Lower lobe of right lung (tissue), 2 donors: ENCODE results near the gene ZFYVE28. TPM values are rescaled to one million over a fixed set of nuclear protein-coding genes. Genes with fewer than 3 reads are reported as not detected.

Experiments used
- ATAC-seq, 2 donors: fragments of 200-7000 bp; cut with Tn5 transposase; one replicate each; pipeline ENCODE4 v1.9.1; 2020 to 2022; ENCODE audit warnings: mild to moderate bottlenecking in 2 of 2, moderate library complexity in 2 of 2
- DNase-seq: peaks from one replicate; pipeline ENCODE4 v3.0.0-alpha.2; 2020
- H3K27ac ChIP-seq: fragments of 200-600 bp; one replicate; pipeline ENCODE4 v1.8.0; 2022
- H3K27me3 ChIP-seq: fragments of 200-600 bp; one replicate; pipeline ENCODE4 v1.8.0; 2022; ENCODE audit warnings: low read depth
- H3K36me3 ChIP-seq: fragments of 200-600 bp; one replicate; pipeline ENCODE4 v1.8.0; 2022; ENCODE audit warnings: mild to moderate bottlenecking
- H3K4me1 ChIP-seq: fragments of 200-600 bp; one replicate; pipeline ENCODE4 v1.8.0; 2022
- H3K4me3 ChIP-seq: fragments of 200-600 bp; one replicate; pipeline ENCODE4 v1.8.0; 2022; ENCODE audit warnings: mild to moderate bottlenecking
- H3K9me3 ChIP-seq: fragments of 200-600 bp; one replicate; pipeline ENCODE4 v1.8.0; 2022
- intact Hi-C: fragments of 100-400 bp; cut with DNase I; formaldehyde crosslinking; loops from one replicate; pipeline ENCODE4 v1.11.0; 2022
- total RNA-seq: library from RNA; stranded (reverse); fragmentation: NEBNext Ultra II Directional; extraction: Animal tissue kit (Norgen Biotek cat#: 25700); gene quantifications from one replicate; pipeline ENCODE4 v1.2.1, GENCODE V29; 2021
- TF ChIP-seq, protein P1 (sequence below): fragments of 200-600 bp; IDR thresholded peaks from one replicate; pipeline ENCODE4 v1.8.0; 2022; ENCODE audit warnings: antibody characterized with exemption, mild to moderate bottlenecking
- donor health status: DM: no; HTN: yes; CAD: no; lungs with severe emphysema.

The ZFYVE28 gene
- total RNA-seq, 1 donor from 2014 or later, result 12.9 TPM

DNA sequence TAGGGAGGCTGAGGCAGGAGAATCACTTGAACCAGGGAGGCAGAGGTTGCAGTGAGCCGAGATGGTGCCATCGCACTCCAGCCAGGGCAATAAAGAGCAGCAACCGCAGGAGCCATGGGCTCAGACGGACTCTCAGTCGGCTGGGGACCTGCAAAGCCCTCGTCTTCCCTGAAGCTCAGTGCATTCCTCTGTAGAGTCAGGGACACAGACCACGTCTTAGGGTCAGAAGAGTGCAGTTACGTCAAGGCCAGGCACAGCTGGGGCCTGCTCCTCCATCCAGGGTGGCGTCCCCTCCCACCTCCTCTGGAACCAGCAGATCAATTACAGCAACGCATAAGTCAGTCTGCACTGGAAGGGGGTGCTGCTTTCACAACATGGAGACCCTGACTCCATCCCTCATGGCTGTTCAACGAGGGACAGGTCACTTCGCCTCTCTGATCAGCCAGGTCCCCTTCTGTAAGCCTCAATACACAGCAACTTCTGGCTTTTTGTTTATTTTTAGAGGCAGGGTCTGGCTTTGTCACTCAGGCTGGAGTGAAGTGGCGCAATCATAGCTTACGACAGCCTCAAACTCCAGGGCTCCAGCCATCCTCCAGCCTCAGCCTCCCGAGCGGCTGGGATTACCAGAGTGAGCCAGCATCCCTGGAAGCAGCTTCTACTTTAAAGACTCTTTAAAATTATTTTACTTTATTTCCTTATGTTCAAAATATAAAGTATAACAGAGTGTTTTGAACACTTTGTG, 76.4 kb downstream of the ZFYVE28 start:
- ATAC-seq (no peak), DNase-seq (peak; percentile 24)
- no peaks in the 10 kb centered on the region for H3K4me1 ChIP-seq
- TF ChIP-seq, protein P1, sequence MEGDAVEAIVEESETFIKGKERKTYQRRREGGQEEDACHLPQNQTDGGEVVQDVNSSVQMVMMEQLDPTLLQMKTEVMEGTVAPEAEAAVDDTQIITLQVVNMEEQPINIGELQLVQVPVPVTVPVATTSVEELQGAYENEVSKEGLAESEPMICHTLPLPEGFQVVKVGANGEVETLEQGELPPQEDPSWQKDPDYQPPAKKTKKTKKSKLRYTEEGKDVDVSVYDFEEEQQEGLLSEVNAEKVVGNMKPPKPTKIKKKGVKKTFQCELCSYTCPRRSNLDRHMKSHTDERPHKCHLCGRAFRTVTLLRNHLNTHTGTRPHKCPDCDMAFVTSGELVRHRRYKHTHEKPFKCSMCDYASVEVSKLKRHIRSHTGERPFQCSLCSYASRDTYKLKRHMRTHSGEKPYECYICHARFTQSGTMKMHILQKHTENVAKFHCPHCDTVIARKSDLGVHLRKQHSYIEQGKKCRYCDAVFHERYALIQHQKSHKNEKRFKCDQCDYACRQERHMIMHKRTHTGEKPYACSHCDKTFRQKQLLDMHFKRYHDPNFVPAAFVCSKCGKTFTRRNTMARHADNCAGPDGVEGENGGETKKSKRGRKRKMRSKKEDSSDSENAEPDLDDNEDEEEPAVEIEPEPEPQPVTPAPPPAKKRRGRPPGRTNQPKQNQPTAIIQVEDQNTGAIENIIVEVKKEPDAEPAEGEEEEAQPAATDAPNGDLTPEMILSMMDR, result no peak
- H3K27ac ChIP-seq, result no peak overlapping the region
- intact Hi-C loops, result no loop called here
- H3K27me3 ChIP-seq, result no peaks in the 10 kb centered on the region
- H3K9me3 ChIP-seq, result no peaks in the 10 kb centered on the region
- no peaks in the 10 kb centered on the region for H3K36me3 ChIP-seq
- H3K4me3 ChIP-seq, result no peak overlapping the region

DNA sequence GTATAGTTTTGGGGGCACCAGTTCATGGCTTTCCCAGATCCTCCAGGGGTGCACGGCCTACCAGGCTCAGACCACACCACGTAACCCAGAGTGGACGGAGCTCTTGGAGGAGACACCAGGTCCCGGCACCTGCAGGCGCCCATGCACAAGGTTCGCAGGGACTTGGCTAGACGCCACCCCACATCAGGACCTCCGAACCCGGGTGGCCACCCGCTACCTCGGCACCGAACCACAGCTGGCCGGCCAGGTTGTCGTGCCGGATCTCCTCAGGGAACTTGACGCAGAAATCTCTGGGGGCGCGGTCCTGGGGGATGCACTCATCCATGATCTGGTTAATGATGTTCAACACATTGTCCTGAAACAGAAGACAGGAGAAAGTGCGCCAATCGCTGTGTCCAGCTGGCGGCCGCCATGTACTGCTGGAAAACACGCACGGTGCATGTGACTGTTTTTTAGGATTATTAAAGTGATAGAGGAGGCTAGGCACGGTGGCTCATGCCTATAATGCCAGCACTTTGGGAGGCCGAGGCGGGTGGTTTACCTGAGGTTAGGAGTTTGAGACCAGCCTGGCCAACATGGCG, 77.1 kb downstream of the ZFYVE28 start:
- intact Hi-C loops, result no loop called here
- DNase-seq, result no peak
- TF ChIP-seq, protein P1, result no peak

DNA sequence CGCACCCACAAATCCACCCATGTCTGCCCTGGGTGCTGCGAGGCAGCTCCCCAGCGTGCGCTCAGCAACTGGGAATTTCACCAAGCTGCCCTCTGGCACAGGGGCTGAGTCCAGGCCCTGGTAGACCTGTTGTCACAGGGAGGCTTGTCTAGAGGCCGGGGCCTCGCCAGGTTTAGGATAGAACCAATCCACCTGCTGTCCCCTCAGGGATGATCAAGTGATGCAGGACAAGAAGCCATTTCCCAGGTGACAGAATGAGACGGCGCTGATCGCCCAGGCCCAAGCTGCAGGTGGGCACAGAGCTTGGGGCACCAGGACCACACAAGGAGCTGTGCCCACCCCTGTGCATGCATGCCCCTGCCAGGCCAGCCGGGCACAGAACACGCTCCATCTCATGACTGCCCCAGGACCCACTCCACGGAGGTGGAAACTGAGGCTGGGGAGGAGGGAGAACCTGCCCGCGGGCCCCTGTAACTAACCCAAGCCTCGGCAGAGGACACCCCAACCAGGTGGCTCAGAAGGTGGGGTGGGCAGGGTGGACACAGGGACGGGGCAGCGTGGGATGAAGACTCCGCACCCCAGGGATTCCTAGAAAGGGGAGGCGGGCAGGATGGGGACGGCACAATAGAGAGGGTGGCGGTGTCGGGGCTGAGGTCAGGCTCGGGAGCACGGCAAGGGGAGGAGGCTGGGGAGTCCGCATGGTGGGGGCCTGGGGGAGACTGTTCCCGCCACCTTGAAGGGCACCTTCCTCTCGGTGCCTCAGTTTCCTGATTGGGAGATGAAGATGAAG, 78.0 kb downstream of the ZFYVE28 start:
- ATAC-seq, result no peak
- TF ChIP-seq, protein P1, result no peak

More for the DNA sequence above, 77.1 kb downstream of the ZFYVE28 start:
- ATAC-seq, result no peak
- H3K9me3 ChIP-seq, result no peaks in the 10 kb centered on the region
- H3K27ac ChIP-seq, result no peak overlapping the region
- no peak overlapping the region for H3K4me3 ChIP-seq
- no peaks in the 10 kb centered on the region for H3K4me1 ChIP-seq
- H3K36me3 ChIP-seq, result no peaks in the 10 kb centered on the region
- H3K27me3 ChIP-seq, result no peaks in the 10 kb centered on the region

DNA sequence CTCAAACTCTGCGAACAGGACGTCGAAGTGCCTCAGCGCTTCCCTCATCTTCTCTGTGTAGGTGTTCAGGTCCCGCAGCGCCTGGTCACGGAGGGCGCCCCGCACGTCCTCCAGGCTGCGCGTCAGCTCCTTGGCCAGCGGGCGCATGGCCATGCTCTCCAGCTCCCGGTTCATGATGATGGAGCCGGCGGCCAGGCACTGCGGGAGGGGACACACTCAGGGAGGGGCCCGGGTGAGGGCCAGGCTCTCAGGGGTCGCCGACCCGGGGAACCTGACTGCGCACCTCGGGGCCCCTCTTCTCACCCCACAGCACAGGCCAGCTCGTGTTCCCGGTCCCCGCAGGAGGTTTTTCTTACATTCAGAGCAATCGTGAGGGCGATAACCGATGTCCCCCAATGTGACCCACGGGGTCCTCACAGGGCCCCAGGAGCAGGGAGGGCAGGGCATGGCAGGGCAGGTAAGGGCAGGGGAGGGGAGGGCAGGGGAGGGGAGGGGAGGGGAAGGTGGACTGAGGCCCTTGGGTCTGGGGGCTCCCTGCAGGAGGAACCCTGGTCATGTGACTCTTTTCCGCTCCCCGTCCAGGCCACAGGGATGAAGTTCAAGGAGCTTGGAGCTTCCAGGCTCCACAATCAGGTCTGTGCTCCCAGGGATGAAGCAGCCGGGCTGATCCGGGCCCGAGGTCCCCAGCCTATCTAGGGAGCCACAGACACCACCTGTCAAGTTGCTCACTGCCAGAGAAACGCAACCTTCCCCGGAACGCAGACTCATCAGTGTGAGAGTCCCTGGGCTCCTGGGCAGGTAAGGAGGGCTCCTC, 78.8 kb downstream of the ZFYVE28 start:
- TF ChIP-seq, protein P1, result no peak
- Histone ChIP-seq H3K4me1 (no peaks in the 10 kb centered on the region), H3K36me3 (peaks cover 7% of the 10 kb centered on the region), H3K27ac (no peak overlapping the region), H3K9me3 (no peaks in the 10 kb centered on the region), H3K27me3 (no peaks in the 10 kb centered on the region), H3K4me3 (no peak overlapping the region)
- no peak for ATAC-seq
- intact Hi-C loops, result no loop called here
- no peak for DNase-seq

More for the DNA sequence above, 78.0 kb downstream of the ZFYVE28 start:
- H3K27me3 ChIP-seq, result no peaks in the 10 kb centered on the region
- H3K27ac ChIP-seq, result no peak overlapping the region
- H3K4me3 ChIP-seq, result no peak overlapping the region
- intact Hi-C loops, result no loop called here
- H3K4me1 ChIP-seq, result no peaks in the 10 kb centered on the region
- H3K9me3 ChIP-seq, result no peaks in the 10 kb centered on the region
- no peak for DNase-seq
- H3K36me3 ChIP-seq, result peaks cover 5% of the 10 kb centered on the region
